Islet precursor cell (in vitro differentiated cells): Measurements from ENCODE around the gene OAT.
A peak's percentile ranks its signal among the peaks of the same experiment; 100 is the strongest.

Source experiments
- DNase-seq: peaks from one replicate; pipeline ENCODE4 v3.0.0-alpha.2; 2018

The OAT gene

GRCh38 chr10:124418726-124419501 lies at the start of gene OAT:
OAT (minus strand) TSS chr10:124418923; CDS start chr10:124412171, 6,752 bp downstream.
- DNase-seq, result peak; percentile 99

GRCh38 chr10:124467165-124467564 lies 48.4 kb upstream of the OAT start:
- no peak for DNase-seq

- no peak for DNase-seq
Observed at GRCh38 chr10:124465777-124466488, 47.2 kb upstream of the OAT start.

- DNase-seq, result no peak
Observed at GRCh38 chr10:124465003-124465776, 46.5 kb upstream of the OAT start.

GRCh38 chr10:124464028-124464965 lies 45.6 kb upstream of the OAT start:
- DNase-seq, result no peak

- DNase-seq, result no peak
Observed at GRCh38 chr10:124462348-124462695, 43.6 kb upstream of the OAT start.

GRCh38 chr10:124461642-124462347 lies 43.1 kb upstream of the OAT start, which contains the start of gene LHPP:
LHPP (plus strand) TSS chr10:124461823; CDS start chr10:124461863, 40 bp downstream.
- DNase-seq, result peak; percentile 86

GRCh38 chr10:124460144-124460543 lies 41.4 kb upstream of the OAT start:
- no peak for DNase-seq

- no peak for DNase-seq
Observed at GRCh38 chr10:124459395-124459794, 40.7 kb upstream of the OAT start.

- no peak for DNase-seq
Observed at GRCh38 chr10:124458889-124459288, 40.2 kb upstream of the OAT start.

- no peak for DNase-seq
Observed at GRCh38 chr10:124458473-124458872, 39.8 kb upstream of the OAT start.

- no peak for DNase-seq
Observed at GRCh38 chr10:124455441-124455840, 36.7 kb upstream of the OAT start.

GRCh38 chr10:124453960-124454610 lies 35.4 kb upstream of the OAT start:
- DNase-seq, result no peak

- DNase-seq, result no peak
Observed at GRCh38 chr10:124451276-124451675, 32.6 kb upstream of the OAT start.

- no peak for DNase-seq
Observed at GRCh38 chr10:124450783-124451057, 32.0 kb upstream of the OAT start.

- DNase-seq, result no peak
Observed at GRCh38 chr10:124450012-124450782, 31.5 kb upstream of the OAT start, which contains the start of gene NKX1-2. NKX1-2 (minus strand) TSS chr10:124450035; CDS start chr10:124449943, 92 bp downstream.

GRCh38 chr10:124449170-124450011 lies 30.7 kb upstream of the OAT start:
- DNase-seq, result no peak

- DNase-seq, result no peak
Observed at GRCh38 chr10:124448696-124449169, 30.0 kb upstream of the OAT start.

GRCh38 chr10:124447751-124448466 lies 29.2 kb upstream of the OAT start:
- no peak for DNase-seq
